ENCODE measurements around the gene AQP3. TPM values are rescaled to one million over a fixed set of nuclear protein-coding genes. Genes with fewer than 3 reads are reported as not detected.
"Not testable (repeated sequence)": the region's sequence is repeated elsewhere in the genome, so short reads cannot be mapped to it uniquely, and the experiment has no call there.

The AQP3 gene
- total RNA-seq, 4 donors from 2014 or later, result 1,484 to 2,988 (median 2,291) TPM

DNA sequence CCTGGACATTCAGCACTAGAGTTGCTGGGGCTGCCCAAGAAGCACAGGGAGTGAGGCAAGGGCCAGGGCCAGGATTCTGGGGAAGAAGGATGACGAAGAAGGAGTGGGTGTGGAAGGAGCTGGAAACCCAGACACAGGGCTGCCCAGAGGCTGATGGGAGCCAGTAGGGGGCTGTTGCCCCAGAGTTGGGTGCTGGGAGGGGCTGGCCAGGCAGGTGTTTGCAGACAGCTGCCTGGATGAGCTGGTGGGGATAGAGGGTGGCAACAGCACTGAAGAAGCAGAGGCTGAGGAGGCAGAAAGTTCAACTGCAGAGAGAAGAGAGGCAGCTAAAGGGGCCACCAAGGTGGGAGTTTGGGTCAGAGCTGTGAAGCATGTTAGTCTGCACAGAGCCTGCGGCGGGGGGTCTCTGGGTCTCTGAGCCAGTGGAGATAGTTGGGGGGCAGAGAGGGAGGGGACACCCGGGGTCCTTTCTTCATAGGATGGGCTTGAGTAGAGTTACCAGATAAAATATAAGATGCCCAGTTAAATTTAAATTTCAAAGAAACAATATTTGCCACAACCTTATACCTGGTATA is 42.5 kb downstream of the AQP3 start:
- Histone ChIP-seq H3K27ac (peak overlapping the region; percentile 4 to 25 (median 13)), H3K9me3 (no peaks in the 10 kb centered on the region), H3K27me3 (no peaks in the 10 kb centered on the region), H3K36me3 (no peaks in the 10 kb centered on the region), H3K4me3 (no peak overlapping the region), H3K4me1 (peaks cover 0 to 50% (median 21%) of the 10 kb centered on the region in 3 donors)
- TF ChIP-seq, protein P1, sequence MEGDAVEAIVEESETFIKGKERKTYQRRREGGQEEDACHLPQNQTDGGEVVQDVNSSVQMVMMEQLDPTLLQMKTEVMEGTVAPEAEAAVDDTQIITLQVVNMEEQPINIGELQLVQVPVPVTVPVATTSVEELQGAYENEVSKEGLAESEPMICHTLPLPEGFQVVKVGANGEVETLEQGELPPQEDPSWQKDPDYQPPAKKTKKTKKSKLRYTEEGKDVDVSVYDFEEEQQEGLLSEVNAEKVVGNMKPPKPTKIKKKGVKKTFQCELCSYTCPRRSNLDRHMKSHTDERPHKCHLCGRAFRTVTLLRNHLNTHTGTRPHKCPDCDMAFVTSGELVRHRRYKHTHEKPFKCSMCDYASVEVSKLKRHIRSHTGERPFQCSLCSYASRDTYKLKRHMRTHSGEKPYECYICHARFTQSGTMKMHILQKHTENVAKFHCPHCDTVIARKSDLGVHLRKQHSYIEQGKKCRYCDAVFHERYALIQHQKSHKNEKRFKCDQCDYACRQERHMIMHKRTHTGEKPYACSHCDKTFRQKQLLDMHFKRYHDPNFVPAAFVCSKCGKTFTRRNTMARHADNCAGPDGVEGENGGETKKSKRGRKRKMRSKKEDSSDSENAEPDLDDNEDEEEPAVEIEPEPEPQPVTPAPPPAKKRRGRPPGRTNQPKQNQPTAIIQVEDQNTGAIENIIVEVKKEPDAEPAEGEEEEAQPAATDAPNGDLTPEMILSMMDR (IDR thresholded peaks at IDR 0.05), result no peak
- TF ChIP-seq POLR2A (IDR thresholded peaks at IDR 0.05), result no peak
- DNase-seq, result no peak
- intact Hi-C loops (cut with DNase I), result loop anchor here (5.0 kb wide), 2 partner anchors 42 to 57 kb away; partner anchors contain the start of gene AQP3
- WGBS, 2 donors, result 79 to 80% methylated on average over 4 of the region's 4 CpGs

- Histone ChIP-seq H3K27ac (peak overlapping the region; percentile 4 to 25 (median 22)), H3K27me3 (no peaks in the 10 kb centered on the region), H3K9me3 (no peaks in the 10 kb centered on the region), H3K4me3 (no peak overlapping the region), H3K36me3 (no peaks in the 10 kb centered on the region), H3K4me1 (peaks cover 0 to 50% (median 21%) of the 10 kb centered on the region in 3 donors)
- TF ChIP-seq, protein P1 (IDR thresholded peaks at IDR 0.05), result no peak
- TF ChIP-seq POLR2A (IDR thresholded peaks at IDR 0.05), result no peak
- no peak for DNase-seq
- 73 to 80% methylated on average over 13 to 14 of the region's 17 CpGs for WGBS, 2 donors
- intact Hi-C loops (cut with DNase I), result loop anchor here (5.0 kb wide), 1 partner anchor 43 kb away; the partner anchor contains the start of gene AQP3
Observed at GRCh38 chr9:33403941-33404787, 43.2 kb downstream of the AQP3 start.

- Histone ChIP-seq H3K4me3 (peak within 1 kb of the TSS in 1 of 4 donors; percentile 23), H3K4me1 (peaks cover 0 to 33% (median 12%) of the 10 kb centered on the region in 3 donors), H3K27ac (peak within 1 kb of the TSS in 3 of 4 donors; percentile 25 to 40 (median 25))
- intact Hi-C loops (cut with DNase I), result loop anchor here (5.0 kb wide), 1 partner anchor 45 kb away; the partner anchor contains the start of gene AQP3
- H3K9me3 ChIP-seq, H3K27me3 ChIP-seq, H3K36me3 ChIP-seq, DNase-seq: not testable (repeated sequence)
- WGBS, 2 donors, result 63 to 100% methylated on average over 3 to 6 of the region's 10 CpGs
Observed at GRCh38 chr9:33402371-33402770, 45.0 kb downstream of the AQP3 start, which contains the start of gene AQP7. AQP7 (minus strand) TSS chr9:33402568; CDS start chr9:33401262, 1,306 bp downstream.

- intact Hi-C loops (cut with DNase I), result loop anchor here (5.0 kb wide), 1 partner anchor 45 kb away; the partner anchor contains the start of gene AQP3
- DNase-seq, H3K36me3 ChIP-seq, H3K9me3 ChIP-seq, H3K27me3 ChIP-seq: not testable (repeated sequence)
- no CpG with 5 or more reads among the region's 10 CpGs for WGBS, 2 donors
- H3K27ac ChIP-seq, result peak overlapping the region in 1 of 4 donors; percentile 25
- peak overlapping the region in 1 of 4 donors; percentile 23 for H3K4me3 ChIP-seq
- H3K4me1 ChIP-seq, result peaks cover 0 to 31% (median 12%) of the 10 kb centered on the region in 3 donors
Observed at GRCh38 chr9:33401809-33402208, 45.6 kb downstream of the AQP3 start.

DNA sequence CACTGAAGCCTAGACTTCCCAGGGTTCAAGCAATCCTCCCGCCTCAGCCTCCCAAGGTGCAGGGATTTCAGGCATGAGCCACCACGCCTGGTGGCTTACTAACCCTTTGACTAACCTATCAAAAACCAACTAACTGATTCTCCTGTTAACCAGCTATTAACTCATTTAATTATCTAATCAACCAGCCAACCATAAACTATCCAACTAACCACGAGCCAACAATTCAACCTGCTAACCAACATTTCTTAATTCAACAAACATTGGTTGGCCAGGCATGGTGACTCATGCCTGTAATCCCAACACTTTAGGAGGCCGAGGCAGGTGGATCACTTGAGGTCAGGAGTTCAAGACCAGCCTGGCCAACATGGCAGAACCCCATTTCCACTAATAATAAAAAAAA is 48.3 kb downstream of the AQP3 start:
- H3K4me1 ChIP-seq, result peaks cover 0 to 20% (median 3%) of the 10 kb centered on the region in 3 donors
- DNase-seq; H3K4me3 ChIP-seq; H3K27me3 ChIP-seq; H3K9me3 ChIP-seq; intact Hi-C loops (cut with DNase I); H3K27ac ChIP-seq; H3K36me3 ChIP-seq: not testable (repeated sequence)
- 56 to 64% methylated on average over 3 to 4 of the region's 4 CpGs for WGBS, 2 donors

GRCh38 chr9:33397801-33398200 is 49.6 kb downstream of the AQP3 start:
- 67 to 77% methylated on average over 2 of the region's 4 CpGs for WGBS, 2 donors
- H3K4me3 ChIP-seq; H3K36me3 ChIP-seq; DNase-seq; H3K27ac ChIP-seq; intact Hi-C loops (cut with DNase I); H3K9me3 ChIP-seq; H3K27me3 ChIP-seq: not testable (repeated sequence)
- peaks cover 0 to 10% (median 0%) of the 10 kb centered on the region in 3 donors for H3K4me1 ChIP-seq

DNA sequence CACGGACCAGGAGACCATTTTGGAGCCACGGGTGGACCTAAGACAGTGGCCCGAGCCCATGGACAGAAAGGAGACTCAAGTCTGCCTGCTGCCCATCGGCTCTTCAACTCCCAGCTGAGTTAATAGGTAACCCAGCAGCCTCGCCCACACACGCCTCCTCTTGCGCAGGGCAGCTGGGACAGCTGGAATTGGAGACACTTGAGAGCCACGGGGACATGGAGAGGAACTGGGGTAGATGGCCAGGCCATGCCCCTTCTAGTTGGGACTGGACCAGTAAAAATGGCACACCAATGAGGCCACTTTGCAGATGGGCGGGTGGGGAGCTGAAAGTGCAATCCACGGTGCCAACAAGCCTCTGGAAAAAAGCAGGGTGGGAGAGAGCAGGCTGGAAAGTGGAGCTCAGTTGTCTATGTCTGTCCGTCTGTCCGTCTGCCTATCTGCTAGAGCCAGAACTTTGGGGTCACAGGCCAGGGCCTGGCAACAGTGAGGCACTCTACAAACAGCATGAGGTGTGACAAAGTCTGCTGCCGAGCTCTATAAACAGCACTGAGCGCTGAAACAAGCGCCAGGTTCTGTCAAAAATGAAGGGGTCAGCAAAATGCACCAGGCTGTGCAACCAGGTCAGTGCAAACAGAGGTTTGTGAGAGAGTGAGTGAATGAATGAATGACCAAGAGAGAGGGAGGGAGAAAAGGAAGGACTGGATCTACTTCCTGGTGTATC is 52.1 kb downstream of the AQP3 start:
- H3K36me3 ChIP-seq; H3K9me3 ChIP-seq; H3K27ac ChIP-seq; H3K4me3 ChIP-seq; DNase-seq; intact Hi-C loops (cut with DNase I); H3K27me3 ChIP-seq: not testable (repeated sequence)
- H3K4me1 ChIP-seq, result peaks cover 0 to 24% (median 14%) of the 10 kb centered on the region in 3 donors
- 73 to 86% methylated on average over 4 to 10 of the region's 15 CpGs for WGBS, 2 donors

GRCh38 chr9:33393986-33394385 is 53.4 kb downstream of the AQP3 start:
- intact Hi-C loops (cut with DNase I); H3K27me3 ChIP-seq; DNase-seq; H3K4me3 ChIP-seq; H3K36me3 ChIP-seq; H3K27ac ChIP-seq; H3K9me3 ChIP-seq: not testable (repeated sequence)
- peaks cover 0 to 24% (median 14%) of the 10 kb centered on the region in 3 donors for H3K4me1 ChIP-seq
- WGBS, 2 donors, result 75 to 77% methylated on average over 3 of the region's 3 CpGs
